SK-N-SH treated with all-trans-retinoic acid at 6 μM for 48 hours (cell line): ENCODE measurements around the gene AMELY.

ENCODE experiments used
- BACH2 ChIP-seq: fragments of 250-450 bp; sonication (Bioruptor Pico); IDR thresholded peaks from 2 replicates; pipeline ENCODE4 v1.9.0; 2021; ENCODE audit warnings: mild to moderate bottlenecking, borderline replicate concordance
- ESRRG ChIP-seq: fragments of 250-450 bp; sonication (Bioruptor Pico); IDR thresholded peaks from 2 replicates; pipeline ENCODE4 v1.6.1; 2021; ENCODE audit warnings: mild to moderate bottlenecking
- ISL1 ChIP-seq: fragments of 250-450 bp; sonication (Bioruptor Pico); IDR thresholded peaks from 2 replicates; pipeline ENCODE4 v2.1.2; 2022; ENCODE audit warnings: mild to moderate bottlenecking, moderate library complexity
- PATZ1 ChIP-seq: fragments of 250-450 bp; sonication (Bioruptor Pico); IDR thresholded peaks from 2 replicates; pipeline ENCODE4 v1.8.0; 2020; ENCODE audit warnings: mild to moderate bottlenecking, moderate library complexity, borderline replicate concordance
- PPARA ChIP-seq: fragments of 250-450 bp; sonication (Bioruptor Pico); IDR thresholded peaks from 2 replicates; pipeline ENCODE4 v1.5.0; 2020; ENCODE audit warnings: mild to moderate bottlenecking, borderline replicate concordance
- RARB ChIP-seq: fragments of 250-450 bp; sonication (Bioruptor Pico); IDR thresholded peaks from 2 replicates; pipeline ENCODE4 v1.8.0; 2021; ENCODE audit warnings: mild to moderate bottlenecking, moderate library complexity
- SNAI2 ChIP-seq: fragments of 250-450 bp; sonication (Bioruptor Pico); IDR thresholded peaks from 2 replicates; pipeline ENCODE4 v1.5.0; 2020; ENCODE audit warnings: mild to moderate bottlenecking, moderate library complexity
- TOX ChIP-seq: fragments of 250-450 bp; sonication (Bioruptor Pico); IDR thresholded peaks from 2 replicates; pipeline ENCODE4 v1.8.0; 2021; ENCODE audit warnings: mild to moderate bottlenecking, moderate library complexity, borderline replicate concordance
- ZFP3 ChIP-seq: fragments of 250-450 bp; sonication (Bioruptor Pico); IDR thresholded peaks from 2 replicates; pipeline ENCODE4 v1.5.0; 2020; ENCODE audit warnings: mild to moderate bottlenecking, moderate library complexity
- ZFP30 ChIP-seq: fragments of 450-650 bp; formaldehyde crosslinking; IDR thresholded peaks from 2 replicates; pipeline ENCODE4 v1.5.0; 2022; ENCODE audit warnings: mild to moderate bottlenecking, moderate library complexity
- ZNF565 ChIP-seq: fragments of 450-650 bp; formaldehyde crosslinking; conservative IDR thresholded peaks from 2 replicates; pipeline ENCODE4 v1.5.0; 2020; ENCODE audit warnings: low read depth, mild to moderate bottlenecking, moderate library complexity
- ZNF70 ChIP-seq: fragments of 450-650 bp; formaldehyde crosslinking; IDR thresholded peaks from 2 replicates; pipeline ENCODE4 v1.5.0; 2020; ENCODE audit warnings: mild to moderate bottlenecking, moderate library complexity

- TF ChIP-seq RARB (CRISPR knock-in tag) (no peak), PATZ1 (CRISPR knock-in tag) (no peak), ZFP30 (no peak), ZNF565 (CRISPR knock-in tag) (no peak), ISL1 (no peak), ZFP3 (CRISPR knock-in tag) (no peak), ZNF70 (no peak), TOX (CRISPR knock-in tag) (no peak), ESRRG (CRISPR knock-in tag) (no peak), BACH2 (CRISPR knock-in tag) (no peak), SNAI2 (CRISPR knock-in tag) (no peak), PPARA (no peak)
Measured at GRCh38 chrY:6949947-6950346, 38.4 kb upstream of the AMELY start.
